HG02970 (cell line): Measurements from ENCODE around the gene KLHL33.

Experiments
- ATAC-seq: cut with Tn5 transposase; IDR thresholded peaks from one replicate; pipeline ENCODE4 v1.9.1; 2021; ENCODE audit warnings: mild to moderate bottlenecking, moderate library complexity, moderate number of reproducible peaks; ENCODE audit not compliant: unreplicated experiment, low FRiP score

Gene KLHL33

DNA sequence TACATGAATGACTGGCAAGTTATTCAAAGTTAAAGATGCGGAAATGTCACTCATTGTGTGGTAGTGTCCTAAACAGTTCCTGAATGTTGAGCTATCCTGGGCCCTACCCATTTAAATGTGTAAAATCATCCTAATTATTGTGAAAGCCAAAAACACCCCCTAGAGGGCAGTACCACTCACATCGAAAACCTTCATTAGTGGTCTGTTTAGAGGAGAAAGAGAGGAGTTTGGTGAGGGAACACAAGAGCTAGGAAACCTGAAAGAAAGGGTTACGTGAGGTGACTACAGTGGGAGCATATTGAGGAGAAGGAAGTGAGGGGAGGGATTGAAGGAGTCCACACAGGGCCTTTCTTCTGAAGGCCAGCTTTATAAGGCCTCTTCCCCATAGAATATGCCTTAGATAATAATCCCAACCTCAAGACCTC, 20.2 kb downstream of the KLHL33 start:
- ATAC-seq: no peak

DNA sequence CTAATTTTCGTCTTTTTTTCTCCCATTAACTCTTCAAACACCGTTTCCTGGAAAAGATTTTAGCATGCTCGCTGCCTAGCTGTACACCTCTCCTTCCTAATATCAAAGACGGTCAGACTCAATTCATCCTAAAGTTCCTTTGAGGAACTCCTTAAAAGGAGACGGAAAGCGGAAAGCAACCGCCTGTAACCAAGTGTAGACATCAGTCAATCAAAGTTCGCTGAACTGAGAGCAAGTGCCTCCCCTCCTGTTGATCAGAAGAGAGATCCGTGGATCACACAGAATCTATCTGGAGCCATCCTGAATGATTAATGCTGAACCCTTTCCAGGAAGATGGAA, 22.3 kb downstream of the KLHL33 start:
- ATAC-seq: peak; percentile 10

DNA sequence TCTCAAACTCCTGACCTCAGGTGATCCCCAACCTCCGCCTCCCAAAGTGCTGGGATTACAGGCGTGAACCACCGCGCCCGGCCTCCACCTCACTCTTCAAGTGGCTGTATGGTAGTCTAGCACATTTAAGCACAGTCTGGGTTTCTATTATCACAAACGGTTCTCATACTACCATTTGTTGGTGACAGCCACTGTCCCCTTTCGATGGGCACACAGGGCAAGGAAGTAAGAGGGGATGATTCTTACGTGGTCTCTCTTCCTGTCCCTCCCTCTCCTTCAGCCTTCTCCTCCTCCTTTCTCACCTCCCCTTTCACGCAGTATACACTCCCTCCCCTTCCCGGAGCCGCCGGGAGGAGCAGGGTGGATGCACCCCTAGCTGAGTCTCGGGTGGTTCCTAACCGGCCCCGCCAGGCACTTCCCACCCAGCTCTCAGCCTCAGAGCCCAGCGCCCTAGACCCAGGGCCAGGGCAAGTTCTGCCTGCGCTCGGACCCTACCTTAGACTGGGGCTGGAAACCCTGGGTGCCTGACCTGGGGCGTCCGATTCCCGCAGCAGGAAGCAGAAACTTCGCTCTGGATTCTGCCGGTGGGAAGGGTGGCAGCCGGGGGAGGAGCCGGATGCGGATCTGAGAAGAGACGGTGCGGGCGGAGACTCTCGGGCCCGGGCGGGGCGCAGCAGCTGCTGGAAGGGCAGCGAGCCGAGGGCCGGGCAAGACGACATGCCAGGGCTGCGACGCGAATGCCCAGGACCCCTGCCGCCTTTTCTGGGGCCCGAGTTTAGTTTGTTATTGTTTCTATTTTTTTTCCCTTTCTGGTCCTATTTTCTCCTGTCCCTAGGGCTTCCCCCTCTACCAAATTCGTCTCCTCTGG, 22.9 kb downstream of the KLHL33 start, which contains the start of gene TEP1:
Gene TEP1 (minus strand): TSS at position 626 of the 868 bp plus-strand sequence. CDS start 5,062 bp downstream, outside the sequence.
- peak; percentile 52 for ATAC-seq

GRCh38 chr14:20412411-20412810, 23.6 kb downstream of the KLHL33 start:
- ATAC-seq: no peak

DNA sequence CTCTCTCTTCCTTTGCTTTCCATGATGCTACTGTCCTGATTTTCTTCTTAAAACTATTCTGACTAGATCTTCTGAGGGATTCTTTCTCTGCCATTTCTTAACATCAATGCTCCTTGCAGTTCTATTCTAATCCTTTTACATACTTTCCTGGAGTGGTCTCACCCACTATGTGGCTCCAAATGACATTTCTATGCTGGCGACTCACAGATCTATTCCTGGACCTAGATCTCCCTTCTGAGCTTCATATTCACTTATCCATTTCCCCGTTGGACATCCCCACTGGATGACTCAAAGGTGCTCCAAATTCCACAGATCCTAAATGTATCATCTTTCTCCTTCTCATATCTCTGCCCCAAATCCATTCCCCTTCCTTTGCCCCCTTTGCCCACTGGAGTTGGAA, 26.7 kb downstream of the KLHL33 start:
- ATAC-seq: no peak

DNA sequence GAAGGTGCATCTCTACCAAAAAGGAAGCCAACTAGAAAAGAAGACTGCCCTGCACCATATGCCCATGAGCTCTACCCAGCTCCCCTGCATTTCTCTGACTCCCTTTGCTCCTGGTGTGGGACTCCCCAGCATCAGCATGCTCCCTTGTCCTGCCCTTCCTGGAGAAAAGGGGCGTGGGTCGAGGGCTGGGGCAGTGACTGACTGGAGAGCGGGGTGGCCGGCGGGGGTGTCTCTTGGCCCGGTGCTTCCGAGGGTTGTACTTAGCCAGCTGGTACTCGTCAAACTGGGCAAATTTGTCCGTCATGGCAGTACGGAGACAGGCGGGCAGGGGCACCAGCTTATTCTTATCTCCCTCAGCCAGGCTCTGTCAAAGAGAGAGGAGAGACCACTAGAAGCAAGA, 32.4 kb downstream of the KLHL33 start:
- ATAC-seq: no peak

GRCh38 chr14:20400965-20401593, 34.9 kb downstream of the KLHL33 start:
- no peak for ATAC-seq

DNA sequence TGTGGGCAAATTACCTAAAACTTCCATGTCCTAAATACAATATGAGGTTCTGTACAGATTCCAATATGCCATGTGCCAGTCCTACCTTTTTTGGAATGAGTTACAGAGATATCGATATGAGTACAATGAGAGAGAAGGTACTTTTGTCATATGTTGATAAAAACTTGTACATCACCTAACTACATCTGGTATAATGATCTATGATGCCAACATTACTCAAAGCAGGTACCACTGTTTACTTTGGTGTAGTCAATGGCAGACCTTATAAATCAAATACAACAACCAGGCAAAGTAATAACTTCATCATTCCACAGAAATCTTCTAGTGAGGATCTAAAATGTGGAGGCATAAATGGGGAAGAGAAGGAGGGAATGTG, 35.4 kb downstream of the KLHL33 start:
- no peak for ATAC-seq

DNA sequence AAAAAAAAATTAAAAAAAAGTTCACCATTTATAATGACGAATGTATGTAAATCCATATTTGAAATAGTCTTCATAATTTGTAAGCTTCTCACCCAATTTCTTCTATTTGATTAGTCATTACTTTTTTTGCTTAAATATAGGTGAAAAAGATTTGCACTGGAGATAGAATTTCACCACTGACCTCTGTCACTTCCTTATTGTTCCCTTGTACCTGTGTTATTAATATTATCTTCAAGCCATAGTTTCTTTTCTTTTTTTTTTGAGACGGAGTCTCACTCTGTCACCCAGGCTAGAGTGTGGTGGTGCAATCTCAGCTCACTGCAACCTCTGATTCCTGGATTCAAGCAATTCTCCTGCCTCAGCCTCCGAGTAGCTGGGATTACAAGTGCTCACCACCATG, 38.5 kb downstream of the KLHL33 start:
- no peak for ATAC-seq

- ATAC-seq: no peak
These were observed 44.5 kb downstream of the KLHL33 start for GRCh38 chr14:20391505-20391904.

DNA sequence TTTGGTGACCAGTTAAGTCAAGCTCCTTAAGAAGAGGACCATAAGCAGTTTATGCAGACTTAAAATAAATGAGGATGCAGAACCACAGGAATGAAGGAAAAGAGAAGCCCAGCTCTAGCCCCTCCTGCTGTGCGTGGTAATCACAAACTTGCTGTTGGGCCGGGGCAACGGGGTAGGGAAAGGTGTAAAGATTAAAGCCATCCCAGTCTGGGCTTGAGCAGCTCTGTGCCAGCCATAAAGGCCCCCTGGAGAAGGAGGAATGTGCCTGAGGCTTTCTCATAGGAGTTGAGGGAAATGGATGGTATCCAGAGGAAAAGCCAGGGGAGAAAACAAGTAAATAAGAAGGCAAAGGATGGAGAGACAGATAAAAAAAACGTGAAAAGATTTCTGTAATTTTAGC, 47.8 kb downstream of the KLHL33 start:
- no peak for ATAC-seq

GRCh38 chr14:20387576-20387975, 48.4 kb downstream of the KLHL33 start:
- no peak for ATAC-seq

DNA sequence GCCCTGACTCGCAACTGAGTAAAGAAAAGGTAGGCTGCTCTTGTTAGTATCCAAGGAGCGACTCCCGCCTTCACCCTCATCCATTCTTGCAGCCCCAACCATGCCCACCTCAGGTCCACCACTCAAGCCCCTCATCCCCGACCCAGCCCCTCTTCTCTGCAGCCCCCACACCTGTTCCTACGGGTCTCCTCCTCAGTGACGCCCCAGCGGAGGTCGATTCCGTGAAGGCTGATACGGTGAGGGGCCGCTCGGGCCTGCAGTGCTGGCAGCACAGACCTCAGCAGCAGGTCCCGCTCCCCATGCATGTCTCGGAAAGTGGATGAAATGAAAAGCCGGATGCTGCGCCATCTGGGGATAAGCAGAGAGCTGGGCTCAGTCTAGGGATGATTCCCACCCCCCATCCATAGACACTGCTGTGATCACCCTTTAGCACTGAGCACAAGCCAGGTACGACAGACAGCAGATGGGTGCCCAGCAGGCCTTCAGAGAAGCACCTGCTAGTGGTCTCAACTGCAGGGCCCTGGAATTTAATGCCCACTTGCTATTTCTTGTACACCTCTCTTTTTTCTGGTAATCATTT, 49.6 kb downstream of the KLHL33 start:
- ATAC-seq: no peak

- no peak for ATAC-seq
These were observed 51.1 kb downstream of the KLHL33 start for GRCh38 chr14:20384886-20385285.

- no peak for ATAC-seq
These were observed 51.6 kb downstream of the KLHL33 start for GRCh38 chr14:20384321-20384720.

- ATAC-seq: no peak
These were observed 52.3 kb downstream of the KLHL33 start for GRCh38 chr14:20383636-20384035.

GRCh38 chr14:20383032-20383431, 52.9 kb downstream of the KLHL33 start:
- no peak for ATAC-seq

- ATAC-seq: no peak
These were observed 53.4 kb downstream of the KLHL33 start for GRCh38 chr14:20382526-20382925.

- ATAC-seq: no peak
These were observed 54.6 kb downstream of the KLHL33 start for GRCh38 chr14:20381341-20381740.

DNA sequence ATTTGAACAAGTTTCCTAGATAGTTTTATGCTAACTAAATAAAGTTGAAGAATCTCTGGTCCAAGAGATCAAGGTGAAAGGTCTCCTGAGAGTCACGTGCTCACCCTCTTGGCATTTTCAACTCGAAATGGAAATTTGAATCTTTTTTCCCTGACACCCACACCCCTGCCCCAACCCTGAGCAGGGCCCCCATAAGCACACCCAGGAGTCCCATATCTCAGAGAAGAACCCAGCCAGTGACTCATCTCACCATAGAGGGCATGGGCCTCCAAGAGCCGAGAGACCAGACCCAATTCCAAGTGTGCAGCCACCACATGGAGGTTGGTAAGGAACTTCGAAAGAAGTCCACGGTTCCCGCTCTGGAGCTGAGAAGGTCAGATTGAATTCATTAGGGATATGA, 55.3 kb downstream of the KLHL33 start:
- no peak for ATAC-seq

DNA sequence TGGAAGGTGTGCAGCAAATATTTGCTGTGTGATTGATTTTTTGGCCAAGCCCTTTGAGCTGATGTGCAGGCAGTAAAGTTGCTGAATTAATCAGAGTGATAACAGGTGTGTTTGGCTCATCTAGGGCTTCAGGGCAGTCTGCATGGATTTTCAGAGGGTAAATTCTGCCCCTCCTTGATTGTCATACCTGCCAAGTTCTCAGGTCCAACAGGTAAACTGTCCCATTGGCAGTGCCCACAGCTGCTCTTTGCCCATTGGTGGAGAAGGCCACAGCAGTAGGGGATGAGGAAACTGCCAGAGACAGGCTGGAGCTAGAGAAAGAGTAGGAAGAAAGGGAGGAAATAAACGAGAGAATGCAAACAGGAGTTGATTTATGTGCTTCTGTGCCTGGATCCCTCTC, 56.2 kb downstream of the KLHL33 start:
- ATAC-seq: no peak

- no peak for ATAC-seq
These were observed 58.8 kb downstream of the KLHL33 start for GRCh38 chr14:20377171-20377570.
